ENCODE measurements around the gene RBBP5. TPM values are rescaled to one million over a fixed set of nuclear protein-coding genes. Genes with fewer than 3 reads are reported as not detected.
A peak's percentile ranks its signal among the peaks of the same experiment; 100 is the strongest.

Gene RBBP5
- total RNA-seq, 1 experiment from 2014 or later = 19.0 TPM

GRCh38 chr1:205144751-205145150 lies 23.0 kb upstream of the RBBP5 start:
- intact Hi-C loops (cut with micrococcal nuclease; ENCODE audit: unreplicated experiment) = no loop called here

GRCh38 chr1:205144046-205144720 lies 22.4 kb upstream of the RBBP5 start:
- POLR2A ChIA-PET = no interaction called here
- Mint-ChIP-seq H3K27me3 (ENCODE audit: insufficient read depth, unreplicated experiment) (no peaks in the 10 kb centered on the region), H3K9me3 (ENCODE audit: unreplicated experiment) (no peaks in the 10 kb centered on the region), H3K4me3 (ENCODE audit: unreplicated experiment) (no peak overlapping the region), H3K36me3 (ENCODE audit: insufficient read depth, unreplicated experiment) (peaks cover 6% of the 10 kb centered on the region), H3K27ac (ENCODE audit: unreplicated experiment) (no peak overlapping the region), H3K4me1 (ENCODE audit: low read depth, unreplicated experiment) (peaks cover 11% of the 10 kb centered on the region)
- BruUV-seq (replicated peaks) = no TSS peak
- peaks cover 15% of the 10 kb centered on the region for H3K4me1 ChIP-seq
- H3K27me3 ChIP-seq (replicated peaks; ENCODE audit: control insufficient read depth, insufficient read depth, low read length) = no peaks in the 10 kb centered on the region
- no peak for TF ChIP-seq CTCF (IDR thresholded peaks at IDR 0.05; ENCODE audit: insufficient read depth in 1 of 2, low read depth in 1 of 2, low read length in 1 of 2, severe bottlenecking in 1 of 2, unreplicated experiment in 1 of 2)
- H3K9me3 ChIP-seq = no peaks in the 10 kb centered on the region
- DNase-seq = no peak
- intact Hi-C loops (cut with micrococcal nuclease; ENCODE audit: unreplicated experiment) = no loop called here
- CTCF ChIA-PET = interaction anchor here (1.1 to 1.6 kb wide), 3 partner anchors 83 to 341 kb away, joined by 3 to 5 read pairs (median 4); no protein-coding TSS in a partner anchor
- no peak overlapping the region for H3K4me3 ChIP-seq (ENCODE audit: low read depth, low read length)
- no peaks in the 10 kb centered on the region for H3K36me3 ChIP-seq (ENCODE audit: control insufficient read depth, insufficient read depth, low read length)

More at GRCh38 chr1:205144751-205145150, 23.0 kb upstream of the RBBP5 start:
- CTCF ChIA-PET = interaction anchor here (0.9 to 1.6 kb wide), 4 partner anchors 83 to 341 kb away, joined by 3 to 5 read pairs (median 4); no protein-coding TSS in a partner anchor
- Histone ChIP-seq H3K9me3 (no peaks in the 10 kb centered on the region), H3K27me3 (replicated peaks; ENCODE audit: control insufficient read depth, insufficient read depth, low read length) (no peaks in the 10 kb centered on the region), H3K4me3 (ENCODE audit: low read depth, low read length) (no peak overlapping the region), H3K36me3 (ENCODE audit: control insufficient read depth, insufficient read depth, low read length) (no peaks in the 10 kb centered on the region), H3K4me1 (peaks cover 15% of the 10 kb centered on the region)
- POLR2A ChIA-PET = no interaction called here
- no peak for TF ChIP-seq CTCF (IDR thresholded peaks at IDR 0.05; ENCODE audit: insufficient read depth in 1 of 2, low read depth in 1 of 2, low read length in 1 of 2, severe bottlenecking in 1 of 2, unreplicated experiment in 1 of 2)
- no TSS peak for BruUV-seq (replicated peaks)
- Mint-ChIP-seq H3K4me1 (ENCODE audit: low read depth, unreplicated experiment) (peaks cover 11% of the 10 kb centered on the region), H3K36me3 (ENCODE audit: insufficient read depth, unreplicated experiment) (peaks cover 6% of the 10 kb centered on the region), H3K27ac (ENCODE audit: unreplicated experiment) (no peak overlapping the region), H3K4me3 (ENCODE audit: unreplicated experiment) (no peak overlapping the region), H3K9me3 (ENCODE audit: unreplicated experiment) (no peaks in the 10 kb centered on the region), H3K27me3 (ENCODE audit: insufficient read depth, unreplicated experiment) (no peaks in the 10 kb centered on the region)
- peak in 1 of 2 experiments; percentile 7 for DNase-seq

DNA sequence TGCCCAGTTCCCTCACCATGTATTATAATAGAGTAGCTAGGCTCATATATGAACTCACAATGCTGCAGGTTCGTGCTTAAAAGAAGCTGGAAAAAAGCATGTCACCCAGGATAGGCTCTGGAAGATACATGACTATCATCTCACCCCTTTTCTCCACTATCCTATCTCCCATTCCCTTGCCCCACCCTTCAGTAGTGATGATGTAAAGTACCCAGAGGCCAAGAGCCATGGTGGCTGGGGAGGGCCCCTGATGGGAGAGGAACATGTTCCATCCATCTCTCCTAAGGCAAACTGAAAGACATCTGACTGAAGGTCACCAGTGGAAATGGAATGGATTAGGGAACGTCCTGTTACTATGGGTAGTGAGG lies 20.3 kb upstream of the RBBP5 start:
- no peaks in the 10 kb centered on the region for H3K27me3 ChIP-seq (replicated peaks; ENCODE audit: control insufficient read depth, insufficient read depth, low read length)
- no peaks in the 10 kb centered on the region for H3K9me3 ChIP-seq
- peaks cover 15% of the 10 kb centered on the region for H3K4me1 ChIP-seq
- intact Hi-C loops (cut with micrococcal nuclease; ENCODE audit: unreplicated experiment) = no loop called here
- ChIA-PET POLR2A (no interaction called here), CTCF (interaction anchor here (1.0 to 1.6 kb wide), 7 partner anchors 9 to 114 kb away, joined by 3 to 14 read pairs (median 5); partner anchors contain the start of gene RBBP5)
- no peaks in the 10 kb centered on the region for H3K36me3 ChIP-seq (ENCODE audit: control insufficient read depth, insufficient read depth, low read length)
- Mint-ChIP-seq H3K27me3 (ENCODE audit: insufficient read depth, unreplicated experiment) (no peaks in the 10 kb centered on the region), H3K4me1 (ENCODE audit: low read depth, unreplicated experiment) (peaks cover 11% of the 10 kb centered on the region), H3K4me3 (ENCODE audit: unreplicated experiment) (no peak overlapping the region), H3K9me3 (ENCODE audit: unreplicated experiment) (no peaks in the 10 kb centered on the region), H3K36me3 (ENCODE audit: insufficient read depth, unreplicated experiment) (no peaks in the 10 kb centered on the region), H3K27ac (ENCODE audit: unreplicated experiment) (no peak overlapping the region)
- DNase-seq = no peak
- H3K4me3 ChIP-seq (ENCODE audit: low read depth, low read length) = no peak overlapping the region
- TF ChIP-seq CTCF (IDR thresholded peaks at IDR 0.05; ENCODE audit: insufficient read depth in 1 of 2, low read depth in 1 of 2, low read length in 1 of 2, severe bottlenecking in 1 of 2, unreplicated experiment in 1 of 2) = no peak
- no TSS peak for BruUV-seq (replicated peaks)

Data from Caco-2 (cell line).